HEK293T (cell line): ENCODE data around the gene ARHGAP20.

Source experiments
- ARNT ChIP-seq: fragments of 450-650 bp; IDR thresholded peaks from 2 replicates; pipeline ENCODE4 v1.6.1; 2017; ENCODE audit warnings: mild to moderate bottlenecking
- BHLHE40 ChIP-seq: fragments of 450-650 bp; IDR thresholded peaks from 2 replicates; pipeline ENCODE4 v1.6.1; 2016; ENCODE audit warnings: mild to moderate bottlenecking, moderate library complexity, borderline replicate concordance
- FOXA1 ChIP-seq: fragments of 450-650 bp; IDR thresholded peaks from 2 replicates; pipeline ENCODE4 v1.6.1; 2016; ENCODE audit warnings: mild to moderate bottlenecking
- FOXK2 ChIP-seq: fragments of 450-650 bp; IDR thresholded peaks from 2 replicates; pipeline ENCODE4 v1.6.1; 2016; ENCODE audit warnings: mild to moderate bottlenecking
- FOXM1 ChIP-seq: fragments of 450-650 bp; IDR thresholded peaks from 2 replicates; pipeline ENCODE4 v1.6.1; 2017; ENCODE audit warnings: mild to moderate bottlenecking, borderline replicate concordance
- HDGF ChIP-seq: fragments of 450-650 bp; IDR thresholded peaks from 2 replicates; pipeline ENCODE4 v1.6.1; 2017; ENCODE audit warnings: antibody characterized with exemption, borderline replicate concordance
- LEF1 ChIP-seq: fragments of 450-650 bp; IDR thresholded peaks from 2 replicates; pipeline ENCODE4 v1.6.1; 2017; ENCODE audit warnings: mild to moderate bottlenecking, borderline replicate concordance
- NFRKB ChIP-seq: fragments of 450-650 bp; IDR thresholded peaks from 2 replicates; pipeline ENCODE4 v1.6.1; 2016; ENCODE audit warnings: mild to moderate bottlenecking, moderate library complexity
- SP1 ChIP-seq: fragments of 450-650 bp; IDR thresholded peaks from 2 replicates; pipeline ENCODE4 v1.6.1; 2017
- SUZ12 ChIP-seq: fragments of 450-650 bp; IDR thresholded peaks from 2 replicates; pipeline ENCODE4 v1.6.1; 2016; ENCODE audit warnings: mild to moderate bottlenecking
- TARDBP ChIP-seq: fragments of 450-650 bp; IDR thresholded peaks from 2 replicates; pipeline ENCODE4 v1.6.1; 2016
- ZNF384 ChIP-seq: fragments of 450-650 bp; IDR thresholded peaks from 2 replicates; pipeline ENCODE4 v1.6.1; 2016

GRCh38 chr11:110761131-110761530, 48.9 kb upstream of the ARHGAP20 start:
- TF ChIP-seq BHLHE40 (no peak), HDGF (no peak), SUZ12 (no peak), ARNT (no peak), FOXA1 (no peak), NFRKB (no peak), SP1 (no peak), FOXM1 (no peak), LEF1 (no peak), ZNF384 (no peak), TARDBP (no peak), FOXK2 (no peak)
